Fibroblast of lung (primary cell): ENCODE measurements around the gene CNTN3. TPM values are rescaled to one million over a fixed set of nuclear protein-coding genes. Genes with fewer than 3 reads are reported as not detected.

Experiments used
- DNase-seq, 2 donors: peaks; one replicate each; pipeline versions ENCODE4 v3.0.0 to v3.0.0-alpha.2; 2010; ENCODE audit warnings: low read depth in 2 of 2
- H2AFZ ChIP-seq: 2 replicates; pipeline ENCODE4 v1.5.1; 2012; ENCODE audit warnings: low read length, control low read depth, inconsistent platforms
- H3K27ac ChIP-seq: 2 replicates; pipeline ENCODE4 v1.5.1; 2011; ENCODE audit warnings: low read length, control low read depth; ENCODE audit not compliant: insufficient read depth
- H3K27me3 ChIP-seq: 2 replicates; pipeline ENCODE4 v1.5.1; 2011; ENCODE audit warnings: mild to moderate bottlenecking, low read length; ENCODE audit not compliant: control insufficient read depth, insufficient read depth
- H3K36me3 ChIP-seq: 2 replicates; pipeline ENCODE4 v1.5.1; 2011; ENCODE audit warnings: low read length; ENCODE audit not compliant: control insufficient read depth, insufficient read depth
- H3K4me1 ChIP-seq: 2 replicates; pipeline ENCODE4 v1.5.1; 2011; ENCODE audit warnings: low read length; ENCODE audit not compliant: control insufficient read depth, insufficient read depth; ENCODE audit errors: extremely low read depth
- H3K4me2 ChIP-seq: 2 replicates; pipeline ENCODE4 v1.5.1; 2011; ENCODE audit warnings: low read length, control low read depth; ENCODE audit not compliant: insufficient read depth; ENCODE audit errors: extremely low read depth
- H3K4me3 ChIP-seq, 4 experiments: fragments of 200-600 bp in 1 of 4; sonication (generic) in 1 of 4; replicated peaks in 1 of 4; 2 replicates each; pipeline ENCODE4 v1.5.1; 2011 to 2016; ENCODE audit warnings: low read length in 4 of 4, low read depth in 3 of 4, mild to moderate bottlenecking in 3 of 4, control low read depth in 2 of 4, inconsistent platforms in 1 of 4, mixed read lengths in 1 of 4; ENCODE audit not compliant: insufficient read depth in 1 of 4; ENCODE audit errors: control extremely low read depth in 1 of 4
- H3K79me2 ChIP-seq: 2 replicates; pipeline ENCODE4 v1.5.1; 2012; ENCODE audit warnings: mild to moderate bottlenecking, low read length, inconsistent platforms; ENCODE audit not compliant: control insufficient read depth, insufficient read depth
- H3K9ac ChIP-seq: 2 replicates; pipeline ENCODE4 v1.5.1; 2011; ENCODE audit warnings: mild to moderate bottlenecking, low read length, control low read depth; ENCODE audit not compliant: insufficient read depth
- H3K9me3 ChIP-seq: 2 replicates; pipeline ENCODE4 v1.5.1; 2012; ENCODE audit warnings: low read depth, low read length; ENCODE audit not compliant: control insufficient read depth, insufficient read depth
- H4K20me1 ChIP-seq: 2 replicates; pipeline ENCODE4 v1.5.1; 2011; ENCODE audit warnings: low read length; ENCODE audit not compliant: control insufficient read depth, insufficient read depth; ENCODE audit errors: extremely low read depth
- EZH2 ChIP-seq: IDR thresholded peaks from 2 replicates; pipeline ENCODE4 v1.5.1; 2012; ENCODE audit warnings: low read length, control low read depth, mild to moderate bottlenecking; ENCODE audit errors: missing control alignments
- polyA plus RNA-seq, 2 donors: library from polyadenylated mRNA; depleted of rRNA in 1 of 2; stranded (reverse) in 1 of 2; unstranded in 1 of 2; fragments of >200 nt; gene quantifications; 2 replicates each; pipeline ENCODE4 v1.2.1, GENCODE V29; 2011 to 2012; ENCODE audit warnings: missing spikeins in 1 of 2
- total RNA-seq: library from RNA; depleted of rRNA; stranded (reverse); fragments of >200 nt; gene quantifications from 2 replicates; pipeline ENCODE4 v1.2.1, GENCODE V29; 2014
- TF ChIP-seq, protein P1 (sequence below), 2 donors: IDR thresholded peaks in 1 of 2; conservative IDR thresholded peaks in 1 of 2; 1 replicate in 1 of 2; 2 replicates in 1 of 2; pipeline ENCODE4 v1.5.1; 2011 to 2012; ENCODE audit warnings: low read length in 2 of 2, control low read depth in 1 of 2, inconsistent platforms in 1 of 2, low read depth in 1 of 2, mild to moderate bottlenecking in 1 of 2

Gene CNTN3
- total and polyA plus RNA-seq, 2 donors (not counting 1 experiment from before 2014, with no cell fraction given), result 3.2 to 8.3 TPM

DNA sequence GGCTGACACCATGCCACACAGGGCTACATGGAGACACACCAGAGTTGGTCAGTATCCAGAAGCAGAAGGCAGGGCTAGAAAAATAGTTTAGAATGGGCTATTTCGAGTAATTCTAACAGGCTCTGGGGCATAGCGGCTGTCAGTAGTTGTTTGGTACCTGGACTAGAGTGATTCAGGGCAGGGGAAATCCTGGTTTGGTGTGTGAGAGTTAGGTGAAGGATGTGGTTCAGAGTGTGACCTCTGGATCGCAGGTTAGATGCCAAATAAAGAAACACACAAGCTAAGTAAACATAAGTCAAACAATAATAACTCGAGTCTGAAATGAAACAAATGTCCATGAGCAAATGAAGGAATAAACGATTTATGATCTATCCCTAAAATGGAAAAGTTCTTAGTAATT lies 31.5 kb downstream of the CNTN3 start:
- H2AFZ ChIP-seq, result no peak overlapping the region
- H3K9ac ChIP-seq, result no peak overlapping the region
- H3K27ac ChIP-seq, result no peak overlapping the region
- no peaks in the 10 kb centered on the region for H3K79me2 ChIP-seq
- TF ChIP-seq, protein P1, sequence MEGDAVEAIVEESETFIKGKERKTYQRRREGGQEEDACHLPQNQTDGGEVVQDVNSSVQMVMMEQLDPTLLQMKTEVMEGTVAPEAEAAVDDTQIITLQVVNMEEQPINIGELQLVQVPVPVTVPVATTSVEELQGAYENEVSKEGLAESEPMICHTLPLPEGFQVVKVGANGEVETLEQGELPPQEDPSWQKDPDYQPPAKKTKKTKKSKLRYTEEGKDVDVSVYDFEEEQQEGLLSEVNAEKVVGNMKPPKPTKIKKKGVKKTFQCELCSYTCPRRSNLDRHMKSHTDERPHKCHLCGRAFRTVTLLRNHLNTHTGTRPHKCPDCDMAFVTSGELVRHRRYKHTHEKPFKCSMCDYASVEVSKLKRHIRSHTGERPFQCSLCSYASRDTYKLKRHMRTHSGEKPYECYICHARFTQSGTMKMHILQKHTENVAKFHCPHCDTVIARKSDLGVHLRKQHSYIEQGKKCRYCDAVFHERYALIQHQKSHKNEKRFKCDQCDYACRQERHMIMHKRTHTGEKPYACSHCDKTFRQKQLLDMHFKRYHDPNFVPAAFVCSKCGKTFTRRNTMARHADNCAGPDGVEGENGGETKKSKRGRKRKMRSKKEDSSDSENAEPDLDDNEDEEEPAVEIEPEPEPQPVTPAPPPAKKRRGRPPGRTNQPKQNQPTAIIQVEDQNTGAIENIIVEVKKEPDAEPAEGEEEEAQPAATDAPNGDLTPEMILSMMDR (conservative IDR thresholded peaks at IDR 0.05 in 1 of 2, IDR thresholded peaks at IDR 0.05 in 1 of 2; ENCODE audit: low read depth in 1 of 2, low read length in 2 of 2), result no peak
- TF ChIP-seq EZH2, result no peak
- no peak overlapping the region for H3K4me2 ChIP-seq
- no peaks in the 10 kb centered on the region for H3K36me3 ChIP-seq
- no peaks in the 10 kb centered on the region for H4K20me1 ChIP-seq
- H3K27me3 ChIP-seq, result no peaks in the 10 kb centered on the region
- no peak for DNase-seq
- H3K4me1 ChIP-seq, result no peaks in the 10 kb centered on the region
- no peak overlapping the region for H3K4me3 ChIP-seq
- no peaks in the 10 kb centered on the region for H3K9me3 ChIP-seq

DNA sequence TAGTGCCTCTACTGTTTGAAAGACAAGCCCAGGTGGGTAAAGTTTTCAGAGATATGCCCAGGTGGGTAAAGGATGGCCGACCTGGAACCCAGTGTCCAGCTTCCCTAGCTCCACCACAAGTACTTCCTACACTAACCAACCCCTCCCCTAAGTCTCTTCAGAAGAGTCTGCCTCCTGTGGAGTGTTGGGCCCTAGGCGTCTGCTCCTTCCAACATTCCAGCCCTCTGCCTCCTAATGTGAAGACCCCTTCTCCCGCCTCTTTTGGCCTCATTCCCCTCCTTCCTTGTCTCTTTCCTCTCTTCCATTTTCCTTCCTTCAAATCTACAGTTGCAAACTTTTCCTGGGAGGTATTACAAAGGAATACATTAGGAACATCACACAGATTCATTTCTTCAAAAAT lies 38.6 kb downstream of the CNTN3 start:
- H3K9me3 ChIP-seq, result no peaks in the 10 kb centered on the region
- no peaks in the 10 kb centered on the region for H3K79me2 ChIP-seq
- no peak overlapping the region for H3K4me2 ChIP-seq
- no peaks in the 10 kb centered on the region for H4K20me1 ChIP-seq
- H3K27me3 ChIP-seq, result no peaks in the 10 kb centered on the region
- no peak overlapping the region for H3K9ac ChIP-seq
- no peak overlapping the region for H2AFZ ChIP-seq
- no peaks in the 10 kb centered on the region for H3K36me3 ChIP-seq
- no peak overlapping the region for H3K27ac ChIP-seq
- TF ChIP-seq EZH2, result no peak
- TF ChIP-seq, protein P1 (conservative IDR thresholded peaks at IDR 0.05 in 1 of 2, IDR thresholded peaks at IDR 0.05 in 1 of 2; ENCODE audit: low read depth in 1 of 2, low read length in 2 of 2), result no peak
- H3K4me1 ChIP-seq, result no peaks in the 10 kb centered on the region
- no peak for DNase-seq
- no peak overlapping the region for H3K4me3 ChIP-seq

DNA sequence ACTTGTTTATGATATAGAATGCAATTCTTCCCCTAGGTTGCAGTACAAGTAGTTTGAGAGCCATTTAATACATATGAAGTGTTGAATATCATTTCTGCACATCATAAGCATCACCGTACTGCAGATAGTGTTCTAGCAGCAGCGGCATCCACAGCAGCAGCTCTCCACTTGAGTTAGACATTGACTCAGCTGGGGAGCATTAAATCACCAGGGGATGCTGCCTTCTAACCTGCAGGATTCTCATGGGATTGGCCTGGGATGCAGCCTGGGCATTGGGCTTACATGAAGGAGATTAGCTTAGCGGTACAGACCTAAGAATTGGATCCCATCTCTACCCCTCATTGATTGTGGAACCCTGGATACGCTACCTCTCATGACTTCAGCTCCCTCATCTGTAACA lies 43.3 kb downstream of the CNTN3 start:
- Histone ChIP-seq H4K20me1 (no peaks in the 10 kb centered on the region), H3K9ac (no peak overlapping the region), H3K4me2 (no peak overlapping the region), H3K9me3 (no peaks in the 10 kb centered on the region), H3K4me1 (no peaks in the 10 kb centered on the region), H3K79me2 (no peaks in the 10 kb centered on the region), H3K27me3 (no peaks in the 10 kb centered on the region), H3K27ac (no peak overlapping the region), H3K4me3 (no peak overlapping the region), H3K36me3 (no peaks in the 10 kb centered on the region), H2AFZ (no peak overlapping the region)
- TF ChIP-seq EZH2, result no peak
- TF ChIP-seq, protein P1 (conservative IDR thresholded peaks at IDR 0.05 in 1 of 2, IDR thresholded peaks at IDR 0.05 in 1 of 2; ENCODE audit: low read depth in 1 of 2, low read length in 2 of 2), result no peak
- no peak for DNase-seq
